Lower leg skin (tissue), 4 donors: ENCODE results near the gene HOMER2. TPM values are rescaled to one million over a fixed set of nuclear protein-coding genes. Genes with fewer than 3 reads are reported as not detected.
"Not testable (repeated sequence)": the region's sequence is repeated elsewhere in the genome, so short reads cannot be mapped to it uniquely, and the experiment has no call there.

Experiments used
- DNase-seq, 2 donors: peaks; one replicate each; pipeline ENCODE4 v3.0.0-alpha.2; 2019; ENCODE audit warnings: low spot score in 2 of 2
- H3K4me3 ChIP-seq: fragments of 200-600 bp; sonication (generic); 2 replicates; pipeline ENCODE4 v1.5.1; 2017; ENCODE audit warnings: mild to moderate bottlenecking, low read depth; ENCODE audit not compliant: poor library complexity, severe bottlenecking
- CTCF ChIP-seq, 3 donors: fragments of 450-650 bp; IDR thresholded peaks; one replicate each; pipeline ENCODE4 v1.5.1; 2016; ENCODE audit warnings: antibody characterized with exemption in 3 of 3, mild to moderate bottlenecking in 3 of 3, moderate library complexity in 2 of 3
- POLR2A ChIP-seq, 2 donors: fragments of 450-650 bp; IDR thresholded peaks; one replicate each; pipeline ENCODE4 v1.6.1; 2016 to 2017; ENCODE audit warnings: antibody characterized with exemption in 2 of 2, mild to moderate bottlenecking in 1 of 2, moderate library complexity in 1 of 2
- WGBS, 2 donors: methylation state at CpG; one replicate each; pipeline ENCODE4 v1.1.5; 2018; 5-methylcytosine and 5-hydroxymethylcytosine counted together
- intact Hi-C: fragments of 100-400 bp; cut with DNase I; formaldehyde crosslinking; loops from one replicate; pipeline ENCODE4 v1.15.0; 2023; ENCODE audit warnings: low total_unique reads
- total RNA-seq, 4 donors: library from RNA; depleted of rRNA; stranded (reverse); fragments of >200 nt; gene quantifications; one replicate each; pipeline ENCODE4 v1.1.0, GENCODE V29; 2016

HOMER2 gene
- total RNA-seq, 4 donors from 2014 or later = 88.3 to 129 (median 108) TPM

- no peak for TF ChIP-seq CTCF (IDR thresholded peaks at IDR 0.05)
- TF ChIP-seq POLR2A (IDR thresholded peaks at IDR 0.05) = no peak
- no peak for DNase-seq
- WGBS, 2 donors = 79 to 83% methylated on average over 5 of the region's 5 CpGs
- intact Hi-C loops = no loop called here
- no peak overlapping the region for H3K4me3 ChIP-seq
Observed at GRCh38 chr15:82823049-82823448, 129.5 kb downstream of the HOMER2 start.

- DNase-seq, H3K4me3 ChIP-seq, intact Hi-C loops: not testable (repeated sequence)
Observed at GRCh38 chr15:82821851-82822250, 130.7 kb downstream of the HOMER2 start.

GRCh38 chr15:82821396-82821795, 131.1 kb downstream of the HOMER2 start:
- DNase-seq, intact Hi-C loops, H3K4me3 ChIP-seq: not testable (repeated sequence)
- 80 to 82% methylated on average over 3 of the region's 3 CpGs for WGBS, 2 donors

- no peak for TF ChIP-seq CTCF (IDR thresholded peaks at IDR 0.05)
- no peak overlapping the region for H3K4me3 ChIP-seq
- DNase-seq = no peak
- intact Hi-C loops = no loop called here
Observed at GRCh38 chr15:82820128-82820527, 132.4 kb downstream of the HOMER2 start.

DNA sequence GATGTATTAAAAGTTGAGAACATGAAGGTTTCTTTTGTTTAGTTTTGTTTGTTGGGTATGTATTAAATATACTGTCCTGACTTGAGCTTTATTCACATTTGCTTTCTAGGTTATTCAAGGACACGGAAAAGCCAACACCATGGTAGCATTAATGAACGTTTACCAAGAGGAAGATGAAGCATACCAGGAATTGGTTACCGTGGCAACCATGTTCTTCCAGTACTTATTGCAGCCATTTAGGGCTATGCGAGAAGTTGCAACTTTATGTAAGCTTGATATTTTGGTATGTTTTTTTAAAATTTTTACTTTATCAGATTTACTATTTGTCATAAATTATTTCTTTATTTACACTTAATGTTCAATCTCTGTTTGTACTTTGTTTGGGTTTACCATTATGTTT, 139.5 kb downstream of the HOMER2 start:
- TF ChIP-seq POLR2A (IDR thresholded peaks at IDR 0.05) = no peak
- TF ChIP-seq CTCF (IDR thresholded peaks at IDR 0.05) = no peak
- WGBS, 2 donors = 81 to 83% methylated on average over 4 of the region's 4 CpGs
- no peak overlapping the region for H3K4me3 ChIP-seq
- intact Hi-C loops = no loop called here
- no peak for DNase-seq

GRCh38 chr15:82810890-82811426, 141.6 kb downstream of the HOMER2 start:
- intact Hi-C loops = no loop called here
- TF ChIP-seq POLR2A (IDR thresholded peaks at IDR 0.05) = no peak
- no peak for TF ChIP-seq CTCF (IDR thresholded peaks at IDR 0.05)
- peak overlapping the region; percentile 85 for H3K4me3 ChIP-seq
- DNase-seq = no peak
- WGBS, 2 donors = 1 to 2% methylated on average over 6 of the region's 6 CpGs

- no peak for TF ChIP-seq POLR2A (IDR thresholded peaks at IDR 0.05)
- no peak for TF ChIP-seq CTCF (IDR thresholded peaks at IDR 0.05)
- intact Hi-C loops = no loop called here
- H3K4me3 ChIP-seq = peak overlapping the region; percentile 85
- DNase-seq = peak in 1 of 2 donors; percentile 86
- 0% methylated on average over 16 to 61 of the region's 81 CpGs for WGBS, 2 donors
Observed at GRCh38 chr15:82810061-82810889, 142.2 kb downstream of the HOMER2 start.
